ENCODE results near the gene SUMO4. TPM values are rescaled to one million over a fixed set of nuclear protein-coding genes. Genes with fewer than 3 reads are reported as not detected.

The SUMO4 gene
- total RNA-seq, 2 donors from 2014 or later = 1.3 to 1.9 TPM

GRCh38 chr6:149423964-149424440 lies 23.9 kb downstream of the SUMO4 start:
- no peaks in the 10 kb centered on the region for H3K36me3 Mint-ChIP-seq (ENCODE audit: low read depth)
- Histone ChIP-seq H3K27ac (ENCODE audit: low read depth, low read length) (no peak overlapping the region), H3K4me3 (ENCODE audit: low read length) (no peak overlapping the region), H3K9ac (ENCODE audit: extremely low read depth, low read length, poor library complexity, severe bottlenecking) (no peak overlapping the region), H3K36me3 (ENCODE audit: control insufficient read depth, insufficient read depth, low read length) (no peaks in the 10 kb centered on the region), H3K9me3 (ENCODE audit: control insufficient read depth, low read length) (no peaks in the 10 kb centered on the region), H3K4me1 (ENCODE audit: control insufficient read depth, insufficient read depth, low read length) (no peaks in the 10 kb centered on the region), H3K27me3 (ENCODE audit: control insufficient read depth, insufficient read depth, low read length, poor library complexity, severe bottlenecking) (no peaks in the 10 kb centered on the region)
- H3K27ac Mint-ChIP-seq = no peak overlapping the region
- no peaks in the 10 kb centered on the region for H3K9me3 Mint-ChIP-seq
- no peak overlapping the region for H3K4me3 Mint-ChIP-seq
- no peak for TF ChIP-seq CTCF (conservative IDR thresholded peaks at IDR 0.05)
- DNase-seq = no peak
- peaks cover 8% of the 10 kb centered on the region for H3K4me1 Mint-ChIP-seq
- WGBS, 2 experiments (ENCODE audit: insufficient coverage in 1 of 2, insufficient read length in 1 of 2) = 65 to 82% methylated on average over 6 to 7 of the region's 7 CpGs
- no peaks in the 10 kb centered on the region for H3K27me3 Mint-ChIP-seq (ENCODE audit: insufficient read depth)

DNA sequence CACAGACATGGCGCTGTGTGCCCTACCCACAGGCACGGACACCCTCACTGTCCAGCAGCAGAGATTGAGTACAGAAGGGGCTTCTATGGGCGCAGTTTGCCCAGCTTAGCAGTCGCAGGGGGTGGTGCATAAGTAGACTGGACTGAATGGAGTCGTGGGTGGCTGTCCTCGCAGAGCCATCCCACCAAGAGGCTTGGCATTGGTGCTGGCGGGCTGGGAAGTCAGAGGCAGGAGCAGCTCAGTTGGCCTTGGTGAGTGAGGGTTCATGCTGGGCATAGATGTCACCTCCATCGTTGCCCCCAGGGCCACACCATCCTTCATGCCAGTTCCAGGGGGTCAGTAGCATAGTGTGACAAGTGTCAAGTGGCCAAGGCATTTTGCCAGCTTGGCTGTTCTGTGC lies 25.2 kb downstream of the SUMO4 start:
- no peaks in the 10 kb centered on the region for H3K4me1 ChIP-seq (ENCODE audit: control insufficient read depth, insufficient read depth, low read length)
- H3K4me3 Mint-ChIP-seq = no peak overlapping the region
- 93 to 94% methylated on average over 4 to 8 of the region's 8 CpGs for WGBS, 2 experiments (ENCODE audit: insufficient coverage in 1 of 2, insufficient read length in 1 of 2)
- no peaks in the 10 kb centered on the region for H3K36me3 Mint-ChIP-seq (ENCODE audit: low read depth)
- H3K9me3 Mint-ChIP-seq = no peaks in the 10 kb centered on the region
- H3K27ac ChIP-seq (ENCODE audit: low read depth, low read length) = no peak overlapping the region
- H3K9me3 ChIP-seq (ENCODE audit: control insufficient read depth, low read length) = no peaks in the 10 kb centered on the region
- no peak for TF ChIP-seq CTCF (conservative IDR thresholded peaks at IDR 0.05)
- H3K4me1 Mint-ChIP-seq = peaks cover 8% of the 10 kb centered on the region
- no peak overlapping the region for H3K4me3 ChIP-seq (ENCODE audit: low read length)
- no peaks in the 10 kb centered on the region for H3K36me3 ChIP-seq (ENCODE audit: control insufficient read depth, insufficient read depth, low read length)
- H3K27me3 ChIP-seq (ENCODE audit: control insufficient read depth, insufficient read depth, low read length, poor library complexity, severe bottlenecking) = no peaks in the 10 kb centered on the region
- H3K27ac Mint-ChIP-seq = no peak overlapping the region
- H3K27me3 Mint-ChIP-seq (ENCODE audit: insufficient read depth) = no peaks in the 10 kb centered on the region
- DNase-seq = no peak
- H3K9ac ChIP-seq (ENCODE audit: extremely low read depth, low read length, poor library complexity, severe bottlenecking) = no peak overlapping the region

DNA sequence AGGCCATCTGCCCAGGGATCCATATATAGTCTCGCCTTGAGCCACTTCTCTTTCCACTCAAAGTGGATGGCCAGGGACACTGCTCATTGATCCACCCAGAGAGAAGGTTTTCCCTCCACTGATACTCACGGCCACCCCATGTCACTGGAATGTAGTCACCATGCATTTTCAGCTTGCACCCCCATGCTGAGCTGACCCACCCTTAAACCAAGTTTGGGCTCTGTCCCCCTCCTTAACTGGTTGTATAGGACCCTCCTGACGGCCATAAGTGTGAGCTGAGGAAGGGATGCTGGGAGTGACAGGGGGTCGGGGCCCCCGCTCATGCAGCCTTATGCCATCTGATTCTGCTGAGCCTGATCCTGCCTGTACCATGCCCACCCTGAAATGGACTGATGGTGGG lies 25.7 kb downstream of the SUMO4 start:
- Mint-ChIP-seq H3K27ac (no peak overlapping the region), H3K4me3 (no peak overlapping the region), H3K27me3 (ENCODE audit: insufficient read depth) (no peaks in the 10 kb centered on the region), H3K9me3 (no peaks in the 10 kb centered on the region), H3K4me1 (peaks cover 8% of the 10 kb centered on the region), H3K36me3 (ENCODE audit: low read depth) (no peaks in the 10 kb centered on the region)
- H3K4me1 ChIP-seq (ENCODE audit: control insufficient read depth, insufficient read depth, low read length) = no peaks in the 10 kb centered on the region
- no peak overlapping the region for H3K9ac ChIP-seq (ENCODE audit: extremely low read depth, low read length, poor library complexity, severe bottlenecking)
- no peak overlapping the region for H3K4me3 ChIP-seq (ENCODE audit: low read length)
- DNase-seq = no peak
- no peaks in the 10 kb centered on the region for H3K27me3 ChIP-seq (ENCODE audit: control insufficient read depth, insufficient read depth, low read length, poor library complexity, severe bottlenecking)
- H3K27ac ChIP-seq (ENCODE audit: low read depth, low read length) = no peak overlapping the region
- H3K9me3 ChIP-seq (ENCODE audit: control insufficient read depth, low read length) = no peaks in the 10 kb centered on the region
- H3K36me3 ChIP-seq (ENCODE audit: control insufficient read depth, insufficient read depth, low read length) = no peaks in the 10 kb centered on the region
- no peak for TF ChIP-seq CTCF (conservative IDR thresholded peaks at IDR 0.05)
- WGBS, 2 experiments (ENCODE audit: insufficient coverage in 1 of 2, insufficient read length in 1 of 2) = 91 to 94% methylated on average over 3 to 5 of the region's 5 CpGs

Data from endodermal cell (in vitro differentiated cells).